HepG2 (cell line): ENCODE data around the gene PHF21B. TPM values are rescaled to one million over a fixed set of nuclear protein-coding genes. Genes with fewer than 3 reads are reported as not detected.

ENCODE experiments used
- ATAC-seq: fragments of 200-7000 bp; cut with Tn5 transposase; 3 replicates; pipeline ENCODE4 v1.9.1; 2020; ENCODE audit warnings: mild to moderate bottlenecking, moderate library complexity
- BruUV-seq: library from RNA; stranded (reverse); fragments of 400-500 nt; replicated peaks from 2 replicates; lab custom pipeline; 2021; lab: Mats Ljungman, UMichigan
- CTCF ChIA-PET: fragments of 300-600 bp; formaldehyde crosslinking; extraction: SDS; loops from one replicate; lab custom pipeline; 2021; ENCODE audit warnings: low total read pairs, inconsistent platforms, low intra/inter-chr PET ratio; lab: Yijun Ruan, JAX
- POLR2A ChIA-PET: fragments of 350-600 bp; sonication (Branson Sonifier 250); formaldehyde crosslinking; loops from one replicate; lab custom pipeline; 2020; ENCODE audit warnings: antibody characterized with exemption, inconsistent platforms; lab: Yijun Ruan, JAX
- DNase-seq: peaks from one replicate; pipeline ENCODE4 v3.0.0-alpha.2; 2015; ENCODE audit warnings: low spot score
- FAIRE-seq: peaks from 3 replicates; lab custom pipeline; 2011; peaks lifted over from hg19 to GRCh38; lab: Jason Lieb, UNC
- H2AFZ ChIP-seq: one replicate; pipeline ENCODE4 v1.6.1; 2011; ENCODE audit warnings: low read length, inconsistent platforms
- H3K27ac ChIP-seq: fragments of 300-600 bp; 3 replicates; pipeline ENCODE4 v1.8.0; 2011; ENCODE audit warnings: mixed run types, mild to moderate bottlenecking, mixed read lengths, low read length, inconsistent platforms; ENCODE audit not compliant: insufficient read depth; ENCODE audit errors: extremely low read length
- H3K27me3 ChIP-seq, 2 experiments: fragments of 200-600 bp in 1 of 2; 2 replicates in 1 of 2; 3 replicates in 1 of 2; pipeline versions ENCODE4 v1.6.0 to v1.8.0; 2011; ENCODE audit warnings: low read length in 2 of 2, mild to moderate bottlenecking in 2 of 2, moderate library complexity in 2 of 2, inconsistent platforms in 1 of 2; ENCODE audit not compliant: insufficient read depth in 2 of 2, control insufficient read depth in 1 of 2
- H3K36me3 ChIP-seq, 2 experiments: fragments of 200-600 bp in 1 of 2; replicated peaks in 1 of 2; 2 replicates in 1 of 2; 3 replicates in 1 of 2; pipeline versions ENCODE4 v1.5.1 to v1.8.0; 2011; ENCODE audit warnings: low read length in 2 of 2, inconsistent platforms in 1 of 2; ENCODE audit not compliant: insufficient read depth in 2 of 2, control insufficient read depth in 1 of 2
- H3K4me1 ChIP-seq: 2 replicates; pipeline ENCODE4 v1.5.1; 2012; ENCODE audit warnings: low read length, inconsistent platforms; ENCODE audit not compliant: insufficient read depth
- H3K4me2 ChIP-seq: 2 replicates; pipeline ENCODE4 v1.6.0; 2011; ENCODE audit warnings: low read depth, low read length, inconsistent platforms
- H3K4me3 ChIP-seq, 3 experiments: fragments of 200-600 bp in 1 of 3; sonication (generic), shearing (Covaris generic) in 1 of 3; replicated peaks in 1 of 3; 2 replicates each; pipeline ENCODE4 v1.5.1; 2011 to 2016; ENCODE audit warnings: low read length in 3 of 3, inconsistent platforms in 2 of 3, low read depth in 2 of 3, mild to moderate bottlenecking in 2 of 3, control low read depth in 1 of 3, mixed read lengths in 1 of 3; ENCODE audit not compliant: insufficient read depth in 1 of 3
- H3K79me2 ChIP-seq: one replicate; pipeline ENCODE4 v1.6.1; 2011; ENCODE audit warnings: low read length, inconsistent platforms; ENCODE audit not compliant: insufficient read depth
- H3K9ac ChIP-seq: 2 replicates; pipeline ENCODE4 v1.6.0; 2011; ENCODE audit warnings: mild to moderate bottlenecking, low read depth, low read length, inconsistent platforms; ENCODE audit not compliant: insufficient read depth
- H3K9me3 ChIP-seq: 2 replicates; pipeline ENCODE4 v1.5.1; 2012; ENCODE audit warnings: mild to moderate bottlenecking, low read length
- H4K20me1 ChIP-seq: 2 replicates; pipeline ENCODE4 v1.6.0; 2011; ENCODE audit warnings: inconsistent platforms, mild to moderate bottlenecking, low read length, moderate library complexity; ENCODE audit not compliant: insufficient read depth
- CREM ChIP-seq, 2 experiments: sonication (generic) in 1 of 2; formaldehyde crosslinking in 1 of 2; IDR thresholded peaks; 2 replicates each; pipeline versions ENCODE4 v1.4.0 to v1.6.1; 2016 to 2020; ENCODE audit warnings: antibody characterized with exemption in 1 of 2, mild to moderate bottlenecking in 1 of 2, missing genetic modification reagents in 1 of 2
- HNRNPH1 ChIP-seq: fragments of 200-400 bp; formaldehyde crosslinking; optimal IDR thresholded peaks from 2 replicates; pipeline ENCODE3; 2017; ENCODE audit warnings: mild to moderate bottlenecking, low read depth, low read length
- KAT7 ChIP-seq: IDR thresholded peaks from 2 replicates; pipeline ENCODE4 v1.6.1; 2018; ENCODE audit warnings: borderline replicate concordance, missing compliant biosample characterization
- ZNF556 ChIP-seq: sonication (generic); formaldehyde crosslinking; IDR thresholded peaks from 2 replicates; pipeline ENCODE4 v1.4.0; 2020; ENCODE audit warnings: mild to moderate bottlenecking, missing genetic modification reagents, borderline replicate concordance
- WGBS: methylation state at CpG from one replicate; pipeline ENCODE4 v1.1.6; 2017; ENCODE audit warnings: low lambda C conversion rate; 5-methylcytosine and 5-hydroxymethylcytosine counted together
- in situ Hi-C: cut with HindIII; loops from 2 replicates; pipeline ENCODE4 v1.10.0; 2017; ENCODE audit warnings: low pct_unique_long_range_greater_than_20kb; ENCODE audit not compliant: extremely low pct_ligation_motif_present
- intact Hi-C: fragments of 100-400 bp; cut with micrococcal nuclease; formaldehyde crosslinking; loops from one replicate; pipeline ENCODE4 v1.10.0; 2022; ENCODE audit not compliant: unreplicated experiment
- polyA plus RNA-seq, 8 experiments: library from polyadenylated mRNA; depleted of rRNA in 3 of 8; stranded (reverse) in 7 of 8; unstranded in 1 of 8; fragments of >200 nt; fragmentation: Illumina TruSeq in 4 of 8; extraction: Trizol in 4 of 8; gene quantifications; 2 replicates each; pipeline versions ENCODE4 v1.2.1 to v1.2.3, GENCODE V29; 2011 to 2016; ENCODE audit warnings: low read depth in 4 of 8, missing spikeins in 1 of 8, mixed read lengths in 1 of 8; ENCODE audit not compliant: insufficient read depth in 1 of 8
- total RNA-seq, 5 experiments: library from RNA; depleted of rRNA; stranded (reverse); fragments of >200 nt; fragmentation: Illumina TruSeq; extraction: Trizol; gene quantifications; 2 replicates each; pipeline ENCODE4 v1.2.3, GENCODE V29; 2016; ENCODE audit warnings: low read depth in 1 of 5
- TF ChIP-seq, protein P1 (sequence below): sonication (generic); formaldehyde crosslinking; IDR thresholded peaks from 2 replicates; pipeline ENCODE4 v1.5.0; 2020; ENCODE audit warnings: missing genetic modification reagents
- TF ChIP-seq, protein P2 (sequence below): sonication (generic); formaldehyde crosslinking; IDR thresholded peaks from 2 replicates; pipeline ENCODE4 v1.8.0; 2022; ENCODE audit warnings: mild to moderate bottlenecking, missing genetic modification reagents, borderline replicate concordance
- TF ChIP-seq, protein P3 (sequence below): sonication (generic); formaldehyde crosslinking; IDR thresholded peaks from 2 replicates; pipeline ENCODE4 v1.4.0; 2020; ENCODE audit warnings: missing genetic modification reagents

PHF21B gene
- total and polyA plus RNA-seq, 2 of the 13 experiments (the other 11 are each of a cell fraction or from before 2014, with no cell fraction given) = not detected

DNA sequence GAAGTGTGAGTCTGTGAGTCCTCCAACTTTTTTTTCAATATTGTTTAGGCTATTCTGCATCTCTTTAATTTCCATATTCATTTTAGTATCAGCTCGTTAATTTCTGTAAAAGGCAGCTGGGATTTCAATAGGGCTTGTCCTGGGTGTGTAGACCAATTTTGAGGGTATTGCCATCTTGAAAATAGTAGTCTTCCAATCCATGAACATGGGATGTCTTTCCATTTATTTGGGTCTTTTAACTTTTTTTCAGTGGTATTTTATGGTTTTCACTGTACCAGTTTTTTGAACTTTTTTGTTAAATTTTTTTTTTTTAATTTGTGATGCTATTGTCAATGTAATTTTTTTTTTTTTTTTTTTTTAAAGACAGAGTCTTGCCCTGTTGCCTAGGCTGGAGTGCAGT lies 177.9 kb downstream of the PHF21B start:
- TF ChIP-seq KAT7 (CRISPR knock-in tag) (no peak), ZNF556 (CRISPR knock-in tag) (no peak), HNRNPH1 (no peak), CREM (IDR thresholded peaks at IDR 0.05) (no peak), CREM (CRISPR knock-in tag; IDR thresholded peaks at IDR 0.05) (no peak)
- TF ChIP-seq, protein P1, sequence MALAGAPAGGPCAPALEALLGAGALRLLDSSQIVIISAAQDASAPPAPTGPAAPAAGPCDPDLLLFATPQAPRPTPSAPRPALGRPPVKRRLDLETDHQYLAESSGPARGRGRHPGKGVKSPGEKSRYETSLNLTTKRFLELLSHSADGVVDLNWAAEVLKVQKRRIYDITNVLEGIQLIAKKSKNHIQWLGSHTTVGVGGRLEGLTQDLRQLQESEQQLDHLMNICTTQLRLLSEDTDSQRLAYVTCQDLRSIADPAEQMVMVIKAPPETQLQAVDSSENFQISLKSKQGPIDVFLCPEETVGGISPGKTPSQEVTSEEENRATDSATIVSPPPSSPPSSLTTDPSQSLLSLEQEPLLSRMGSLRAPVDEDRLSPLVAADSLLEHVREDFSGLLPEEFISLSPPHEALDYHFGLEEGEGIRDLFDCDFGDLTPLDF (CRISPR knock-in tag) = no peak
- TF ChIP-seq, protein P2, sequence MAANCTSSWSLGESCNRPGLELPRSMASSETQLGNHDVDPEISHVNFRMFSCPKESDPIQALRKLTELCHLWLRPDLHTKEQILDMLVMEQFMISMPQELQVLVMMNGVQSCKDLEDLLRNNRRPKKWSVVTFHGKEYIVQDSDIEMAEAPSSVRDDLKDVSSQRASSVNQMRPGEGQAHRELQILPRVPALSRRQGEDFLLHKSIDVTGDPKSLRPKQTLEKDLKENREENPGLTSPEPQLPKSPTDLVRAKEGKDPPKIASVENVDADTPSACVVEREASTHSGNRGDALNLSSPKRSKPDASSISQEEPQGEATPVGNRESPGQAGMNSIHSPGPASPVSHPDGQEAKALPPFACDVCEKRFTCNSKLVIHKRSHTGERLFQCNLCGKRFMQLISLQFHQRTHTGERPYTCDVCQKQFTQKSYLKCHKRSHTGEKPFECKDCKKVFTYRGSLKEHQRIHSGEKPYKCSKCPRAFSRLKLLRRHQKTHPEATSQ (CRISPR knock-in tag) = no peak
- TF ChIP-seq, protein P3, sequence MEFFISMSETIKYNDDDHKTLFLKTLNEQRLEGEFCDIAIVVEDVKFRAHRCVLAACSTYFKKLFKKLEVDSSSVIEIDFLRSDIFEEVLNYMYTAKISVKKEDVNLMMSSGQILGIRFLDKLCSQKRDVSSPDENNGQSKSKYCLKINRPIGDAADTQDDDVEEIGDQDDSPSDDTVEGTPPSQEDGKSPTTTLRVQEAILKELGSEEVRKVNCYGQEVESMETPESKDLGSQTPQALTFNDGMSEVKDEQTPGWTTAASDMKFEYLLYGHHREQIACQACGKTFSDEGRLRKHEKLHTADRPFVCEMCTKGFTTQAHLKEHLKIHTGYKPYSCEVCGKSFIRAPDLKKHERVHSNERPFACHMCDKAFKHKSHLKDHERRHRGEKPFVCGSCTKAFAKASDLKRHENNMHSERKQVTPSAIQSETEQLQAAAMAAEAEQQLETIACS (CRISPR knock-in tag) = no peak
- POLR2A ChIA-PET = no interaction called here
- H3K79me2 ChIP-seq = no peaks in the 10 kb centered on the region
- FAIRE-seq (no peak), DNase-seq (no peak), ATAC-seq (no peak)
- intact Hi-C loops (no loop called here), in situ Hi-C loops (no loop called here)
- H4K20me1 ChIP-seq = no peaks in the 10 kb centered on the region
- CTCF ChIA-PET = no interaction called here
- no peaks in the 10 kb centered on the region for H3K9me3 ChIP-seq
- no peaks in the 10 kb centered on the region for H3K4me1 ChIP-seq
- no peak overlapping the region for H3K9ac ChIP-seq
- no peak overlapping the region for H3K4me2 ChIP-seq
- BruUV-seq = no TSS peak
- H2AFZ ChIP-seq = no peak overlapping the region
- H3K27me3 ChIP-seq = peaks cover 0 to under 1% of the 10 kb centered on the region in 2 experiments; a peak in 2 of 5 replicates
- H3K4me3 ChIP-seq = no peak overlapping the region
- no peaks in the 10 kb centered on the region for H3K36me3 ChIP-seq
- H3K27ac ChIP-seq = no peak overlapping the region
- 0% methylated on average over 1 of the region's 1 CpG for WGBS

Other genes with a start within 250 kb of the PHF21B start
- 52.4 and 71.0 TPM in 2 replicates for gene NUP50, start 153.9 kb upstream of the PHF21B start, total RNA-seq (2016; rRNA removed; fragmentation: Illumina TruSeq; extraction: Trizol)
- gene NUP50, start 153.9 kb upstream of the PHF21B start, polyA plus RNA-seq (2011; rRNA removed) = 14.1 and 14.2 TPM in 2 replicates
- gene KIAA0930, start 230.9 kb upstream of the PHF21B start, total RNA-seq (2016; rRNA removed; fragmentation: Illumina TruSeq; extraction: Trizol) = 25.5 and 27.0 TPM in 2 replicates
- 38.2 and 46.3 TPM in 2 replicates for gene KIAA0930, start 230.9 kb upstream of the PHF21B start, polyA plus RNA-seq (2011; rRNA removed)